ENCODE data around the gene DPYSL5.

- no peak for TF ChIP-seq CTCF (IDR thresholded peaks at IDR 0.05)
- TF ChIP-seq POLR2A (IDR thresholded peaks at IDR 0.05): no peak
Observed at GRCh38 chr2:26938399-26939118, 90.6 kb downstream of the DPYSL5 start.

Measured in adrenal gland (tissue), 5 donors.